SJSA1 (cell line): Measurements from ENCODE around the gene MORN5. TPM values are rescaled to one million over a fixed set of nuclear protein-coding genes. Genes with fewer than 3 reads are reported as not detected.

Experiments
- DNase-seq, 2 experiments: peaks; one replicate each; pipeline ENCODE4 v3.0.0-alpha.2; 2015 to 2020; ENCODE audit warnings: low spot score in 2 of 2, low read depth in 1 of 2
- H3K27ac ChIP-seq: fragments of 250-450 bp; sonication (Bioruptor Pico); 2 replicates; pipeline ENCODE4 v1.5.1; 2020; ENCODE audit warnings: mild to moderate bottlenecking, moderate library complexity
- H3K27me3 ChIP-seq: fragments of 250-450 bp; sonication (Bioruptor Pico); replicated peaks from 2 replicates; pipeline ENCODE4 v1.5.1; 2020; ENCODE audit warnings: mild to moderate bottlenecking, moderate library complexity
- H3K36me3 ChIP-seq: fragments of 250-450 bp; sonication (Bioruptor Pico); 2 replicates; pipeline ENCODE4 v1.5.1; 2020; ENCODE audit warnings: mild to moderate bottlenecking
- H3K4me1 ChIP-seq: fragments of 250-450 bp; sonication (Bioruptor Pico); replicated peaks from 2 replicates; pipeline ENCODE4 v1.6.1; 2021; ENCODE audit warnings: mild to moderate bottlenecking
- H3K4me3 ChIP-seq: fragments of 250-450 bp; sonication (Bioruptor Pico); 2 replicates; pipeline ENCODE4 v1.5.1; 2020; ENCODE audit warnings: mild to moderate bottlenecking
- H3K9me3 ChIP-seq: fragments of 250-450 bp; sonication (Bioruptor Pico); replicated peaks from 2 replicates; pipeline ENCODE4 v1.5.1; 2020; ENCODE audit warnings: mild to moderate bottlenecking
- total RNA-seq: library from RNA; depleted of rRNA; stranded (reverse); fragments of >200 nt; shearing (Covaris generic); gene quantifications from 2 replicates; pipeline ENCODE4 v1.2.3, GENCODE V29; 2014

The MORN5 gene
- total RNA-seq, 1 experiment from 2014 or later: not detected

DNA sequence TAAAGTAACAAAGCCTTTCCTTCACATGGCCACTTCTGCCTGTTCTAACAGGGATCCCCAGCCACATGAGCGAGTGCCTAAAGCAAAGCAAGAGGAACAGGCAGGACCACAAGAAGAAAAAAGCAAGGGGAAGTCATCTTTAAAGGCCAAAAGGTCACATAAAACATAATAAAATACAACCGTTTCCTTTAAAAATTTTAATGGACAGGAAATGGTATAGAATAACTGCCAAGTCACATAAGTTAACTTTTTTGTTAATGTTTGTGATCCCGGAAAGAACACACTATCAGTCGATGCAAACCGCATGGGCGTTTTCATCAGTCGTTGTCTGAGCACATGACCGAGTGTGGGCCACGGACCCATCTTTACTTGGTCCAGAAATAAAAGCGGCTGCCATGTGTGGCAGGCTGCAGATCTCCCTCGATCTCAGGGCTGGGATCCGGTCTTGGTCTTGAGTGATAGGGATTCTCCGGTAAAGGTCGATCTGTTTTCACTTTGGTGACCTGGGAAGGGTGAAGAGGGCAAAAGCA, 15.8 kb upstream of the MORN5 start:
- Histone ChIP-seq H3K27me3 (no peaks in the 10 kb centered on the region), H3K4me3 (no peak overlapping the region), H3K9me3 (no peaks in the 10 kb centered on the region), H3K4me1 (0 out of 2 replicates have a peak, but pooled peaks cover 3% of the 10 kb centered on the region), H3K27ac (no peak overlapping the region), H3K36me3 (peaks cover 29% of the 10 kb centered on the region)
- DNase-seq: no peak

GRCh38 chr9:122144836-122145591, 14.7 kb upstream of the MORN5 start:
- H3K4me1 ChIP-seq: no peaks in the 10 kb centered on the region
- no peak overlapping the region for H3K27ac ChIP-seq
- peaks cover 29% of the 10 kb centered on the region for H3K36me3 ChIP-seq
- no peaks in the 10 kb centered on the region for H3K27me3 ChIP-seq
- no peak for DNase-seq
- no peaks in the 10 kb centered on the region for H3K9me3 ChIP-seq
- no peak overlapping the region for H3K4me3 ChIP-seq

DNA sequence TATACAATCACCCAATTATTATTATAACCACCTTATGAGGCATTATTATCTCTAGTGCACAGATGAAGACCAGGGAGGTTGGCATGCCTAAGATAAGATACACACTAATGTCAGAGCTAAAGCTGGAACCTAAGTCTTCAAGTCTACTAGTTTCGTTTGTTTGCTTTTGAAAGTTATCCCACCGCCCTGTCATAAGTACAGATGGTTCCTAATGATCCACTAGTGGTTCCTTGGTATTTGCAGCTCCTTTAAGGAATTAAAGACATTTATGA, 14.2 kb upstream of the MORN5 start:
- Histone ChIP-seq H3K4me1 (no peaks in the 10 kb centered on the region), H3K27ac (no peak overlapping the region), H3K27me3 (no peaks in the 10 kb centered on the region), H3K36me3 (peaks cover 29% of the 10 kb centered on the region), H3K9me3 (no peaks in the 10 kb centered on the region), H3K4me3 (no peak overlapping the region)
- no peak for DNase-seq

DNA sequence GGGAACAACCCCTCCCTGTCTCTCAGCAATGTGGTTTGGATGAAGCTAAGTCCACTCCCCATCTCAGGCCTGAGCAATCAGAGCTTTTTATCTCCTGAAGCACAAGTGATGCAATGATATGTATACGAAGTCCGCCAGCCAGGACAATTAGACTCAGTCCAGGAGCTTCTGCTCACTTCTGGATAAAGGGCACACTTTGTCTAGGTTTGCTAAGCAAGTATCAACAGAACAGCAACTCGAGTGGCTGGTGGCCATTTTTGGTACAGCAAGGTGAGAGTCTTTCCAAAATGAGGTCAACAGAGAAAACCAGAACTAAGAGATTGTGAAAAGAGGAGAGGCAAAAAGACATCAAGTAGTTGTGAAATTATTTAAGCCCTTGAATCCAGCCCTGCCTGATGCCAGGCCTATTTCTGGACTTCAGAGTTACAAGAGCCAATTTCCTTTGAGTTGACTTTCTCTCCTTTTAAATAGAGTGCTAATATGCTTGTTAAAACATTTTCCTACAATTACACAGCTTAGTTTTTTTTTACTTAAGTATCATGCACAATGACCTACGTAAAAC, 8.4 kb upstream of the MORN5 start:
- no peaks in the 10 kb centered on the region for H3K9me3 ChIP-seq
- no peak overlapping the region for H3K4me3 ChIP-seq
- H3K36me3 ChIP-seq: peaks cover 15% of the 10 kb centered on the region
- no peak overlapping the region for H3K27ac ChIP-seq
- no peaks in the 10 kb centered on the region for H3K27me3 ChIP-seq
- DNase-seq: no peak
- no peaks in the 10 kb centered on the region for H3K4me1 ChIP-seq

DNA sequence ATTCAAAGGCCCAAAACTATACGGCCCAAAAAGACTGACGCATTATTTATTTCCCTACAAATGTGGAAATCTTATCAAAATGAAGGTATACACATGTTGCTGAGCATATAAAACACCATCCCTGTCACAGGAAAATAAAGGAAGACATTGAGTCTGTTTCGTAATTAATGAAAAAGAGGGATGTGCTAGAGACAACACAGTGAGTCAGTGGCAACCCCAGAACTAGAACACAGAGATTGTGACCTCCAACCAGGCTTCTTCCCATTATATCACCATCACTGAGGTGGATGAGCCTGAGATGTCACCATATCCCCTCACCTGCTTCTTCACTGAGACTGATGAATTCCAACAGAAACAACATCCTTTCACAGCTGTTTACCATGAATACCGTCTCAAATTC, 3.9 kb upstream of the MORN5 start:
- no peak for DNase-seq

GRCh38 chr9:122158202-122158601, 1.5 kb upstream of the MORN5 start:
- DNase-seq: peak in 1 of 2 experiments; percentile 49
- H3K27me3 ChIP-seq: no peaks in the 10 kb centered on the region
- H3K27ac ChIP-seq: no peak overlapping the region
- no peak overlapping the region for H3K4me3 ChIP-seq
- no peaks in the 10 kb centered on the region for H3K9me3 ChIP-seq
- H3K4me1 ChIP-seq: no peaks in the 10 kb centered on the region
- 0 out of 2 replicates have a peak, but pooled peaks cover 6% of the 10 kb centered on the region for H3K36me3 ChIP-seq

More for the DNA sequence above, 3.9 kb upstream of the MORN5 start:
- H3K36me3 ChIP-seq: peaks cover 8% of the 10 kb centered on the region; the same call in 1 of the 2 replicates
- no peaks in the 10 kb centered on the region for H3K4me1 ChIP-seq
- no peaks in the 10 kb centered on the region for H3K9me3 ChIP-seq
- H3K27me3 ChIP-seq: no peaks in the 10 kb centered on the region
- no peak overlapping the region for H3K27ac ChIP-seq
- no peak overlapping the region for H3K4me3 ChIP-seq

DNA sequence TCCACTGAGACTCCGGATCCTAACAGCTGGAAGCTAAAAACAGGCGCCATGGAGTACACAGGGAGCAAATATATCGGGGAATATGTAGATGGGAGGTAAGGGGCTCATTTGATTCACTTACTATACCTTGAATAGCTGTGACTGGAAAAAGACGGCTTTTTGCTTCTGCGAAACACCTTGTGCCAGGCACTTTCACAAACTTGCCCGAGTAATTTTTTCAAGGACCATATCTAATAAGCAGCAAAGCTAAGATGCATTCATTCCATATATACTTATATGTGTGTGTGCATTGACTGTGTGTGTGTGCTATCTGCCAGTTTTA, 178 bp downstream of the MORN5 start:
- H3K4me1 ChIP-seq: no peaks in the 10 kb centered on the region
- 0 out of 2 replicates have a peak, but pooled peaks cover 3% of the 10 kb centered on the region for H3K36me3 ChIP-seq
- no peaks in the 10 kb centered on the region for H3K9me3 ChIP-seq
- H3K4me3 ChIP-seq: peak overlapping the region; percentile 75
- no peak overlapping the region for H3K27ac ChIP-seq
- 0 out of 2 replicates have a peak, but pooled peaks cover under 1% of the 10 kb centered on the region for H3K27me3 ChIP-seq
- no peak for DNase-seq

DNA sequence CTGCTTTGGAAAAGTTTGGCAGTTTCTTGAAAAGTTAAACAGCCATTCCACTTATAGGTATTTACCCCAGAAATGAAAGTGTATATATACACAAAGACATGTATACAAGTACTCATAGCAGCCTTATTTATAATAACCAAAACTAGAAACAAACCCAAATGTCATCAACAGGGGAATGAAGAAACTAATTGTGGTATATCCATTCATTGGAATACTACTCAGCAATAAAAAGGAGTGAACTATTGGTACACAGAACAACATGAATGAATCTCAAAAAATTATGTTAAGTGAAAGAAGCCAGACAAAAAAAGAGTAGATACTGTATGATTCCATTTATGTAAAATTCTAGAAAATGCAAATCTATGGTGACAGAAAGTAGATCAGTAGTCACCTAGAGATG, 2.7 kb downstream of the MORN5 start:
- no peak overlapping the region for H3K4me3 ChIP-seq
- H3K36me3 ChIP-seq: 0 out of 2 replicates have a peak, but pooled peaks cover 3% of the 10 kb centered on the region
- H3K27ac ChIP-seq: no peak overlapping the region
- no peaks in the 10 kb centered on the region for H3K4me1 ChIP-seq
- DNase-seq: no peak
- H3K9me3 ChIP-seq: no peaks in the 10 kb centered on the region
- 0 out of 2 replicates have a peak, but pooled peaks cover 2% of the 10 kb centered on the region for H3K27me3 ChIP-seq

DNA sequence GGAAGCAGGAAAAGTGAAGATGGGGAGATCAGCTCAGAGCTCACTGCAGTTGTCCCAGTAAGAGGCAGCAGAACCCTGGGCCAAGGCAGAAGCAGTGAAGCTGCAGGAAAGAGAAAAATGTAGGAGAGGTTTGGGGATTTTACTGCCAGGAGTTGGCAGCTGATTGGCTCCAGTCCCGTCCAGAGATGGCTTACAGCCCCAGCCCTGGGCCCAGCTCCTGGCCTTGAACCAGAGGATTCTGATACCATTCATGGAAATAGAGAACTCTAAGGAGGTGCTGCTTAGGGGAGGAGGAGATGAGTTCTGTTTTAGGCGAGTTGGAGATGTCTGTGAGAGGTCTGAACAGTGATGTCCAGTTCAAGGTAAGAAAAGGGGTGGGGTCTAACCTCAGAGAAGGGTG, 4.6 kb downstream of the MORN5 start:
- 0 out of 2 replicates have a peak, but pooled peaks cover 2% of the 10 kb centered on the region for H3K36me3 ChIP-seq
- H3K9me3 ChIP-seq: no peaks in the 10 kb centered on the region
- 0 out of 2 replicates have a peak, but pooled peaks cover 2% of the 10 kb centered on the region for H3K27me3 ChIP-seq
- no peak for DNase-seq
- H3K4me3 ChIP-seq: no peak overlapping the region
- H3K27ac ChIP-seq: no peak overlapping the region
- H3K4me1 ChIP-seq: no peaks in the 10 kb centered on the region

DNA sequence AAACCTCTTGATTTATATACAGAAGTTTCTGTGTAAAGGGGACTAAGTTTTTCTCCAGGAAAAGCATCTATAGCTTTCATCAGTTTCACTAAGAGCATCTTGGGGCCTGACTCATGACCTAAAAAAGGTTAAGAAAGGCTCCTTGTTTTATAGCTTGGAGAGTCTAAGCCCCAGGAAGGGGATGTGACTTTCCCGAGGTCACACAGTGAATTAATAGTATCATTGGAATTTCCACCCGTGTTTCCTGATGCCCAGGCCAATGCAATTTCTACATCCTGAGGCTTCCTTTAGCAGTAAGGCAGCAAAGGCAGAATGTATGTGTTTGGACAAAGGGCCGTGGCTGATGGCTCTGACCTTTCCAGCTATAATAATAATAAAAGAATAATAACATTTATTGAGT, 8.6 kb downstream of the MORN5 start:
- Histone ChIP-seq H3K36me3 (no peaks in the 10 kb centered on the region), H3K4me1 (no peaks in the 10 kb centered on the region), H3K9me3 (no peaks in the 10 kb centered on the region), H3K27ac (no peak overlapping the region), H3K4me3 (no peak overlapping the region), H3K27me3 (0 out of 2 replicates have a peak, but pooled peaks cover 2% of the 10 kb centered on the region)
- no peak for DNase-seq

DNA sequence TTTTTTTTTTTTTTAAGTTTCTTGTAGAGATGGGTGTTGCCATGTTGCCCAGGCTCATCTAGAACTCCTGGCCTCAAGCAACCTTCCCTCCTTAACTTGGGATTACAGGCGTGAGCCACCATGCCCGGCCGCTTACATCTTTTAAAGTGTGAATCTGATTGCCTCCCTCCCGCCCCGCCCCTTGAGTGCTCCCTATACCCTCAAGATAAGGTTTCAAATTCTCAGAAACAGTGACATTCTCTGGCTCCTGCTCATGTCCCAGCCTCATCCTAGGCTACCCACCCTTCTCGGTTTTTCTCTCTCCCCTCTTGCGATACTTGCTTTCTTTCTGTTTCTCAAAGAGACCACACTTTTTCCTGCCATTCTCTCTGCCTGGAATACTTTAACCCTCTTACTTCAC, 12.4 kb downstream of the MORN5 start:
- Histone ChIP-seq H3K27me3 (no peaks in the 10 kb centered on the region), H3K27ac (no peak overlapping the region), H3K4me3 (no peak overlapping the region), H3K9me3 (no peaks in the 10 kb centered on the region), H3K4me1 (no peaks in the 10 kb centered on the region), H3K36me3 (no peaks in the 10 kb centered on the region)
- no peak for DNase-seq

DNA sequence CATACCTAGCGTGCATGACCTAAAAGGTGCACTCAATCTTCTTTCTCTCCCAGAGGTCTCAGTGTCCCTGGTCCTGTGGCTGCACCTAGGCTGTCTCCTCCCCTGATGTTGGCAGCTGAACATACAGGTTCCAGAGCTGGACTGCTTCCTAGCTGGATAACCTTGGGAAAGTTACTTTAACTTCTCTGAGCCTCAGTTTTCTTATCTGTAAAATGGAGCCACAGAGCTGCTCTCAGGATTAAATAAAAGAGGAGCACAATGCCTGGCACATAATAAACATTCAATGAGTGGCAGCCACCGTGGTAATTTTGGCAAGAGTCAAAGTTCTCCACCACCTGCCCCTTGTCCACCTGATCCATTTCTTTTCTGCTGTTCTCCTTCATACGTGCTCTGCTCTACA, 14.0 kb downstream of the MORN5 start:
- no peak for DNase-seq
- no peaks in the 10 kb centered on the region for H3K9me3 ChIP-seq
- no peak overlapping the region for H3K4me3 ChIP-seq
- H3K36me3 ChIP-seq: no peaks in the 10 kb centered on the region
- H3K4me1 ChIP-seq: no peaks in the 10 kb centered on the region; the same call in none of the 2 replicates
- H3K27ac ChIP-seq: no peak overlapping the region
- H3K27me3 ChIP-seq: no peaks in the 10 kb centered on the region

GRCh38 chr9:122176916-122177315, 17.2 kb downstream of the MORN5 start:
- Histone ChIP-seq H3K27ac (no peak overlapping the region), H3K9me3 (no peaks in the 10 kb centered on the region), H3K27me3 (no peaks in the 10 kb centered on the region), H3K4me3 (no peak overlapping the region), H3K36me3 (no peaks in the 10 kb centered on the region), H3K4me1 (peaks cover 23% of the 10 kb centered on the region)
- no peak for DNase-seq

- Histone ChIP-seq H3K27me3 (no peaks in the 10 kb centered on the region), H3K27ac (no peak overlapping the region), H3K4me3 (no peak overlapping the region), H3K36me3 (no peaks in the 10 kb centered on the region), H3K4me1 (peaks cover 23% of the 10 kb centered on the region), H3K9me3 (no peaks in the 10 kb centered on the region)
- no peak for DNase-seq
These were observed 19.5 kb downstream of the MORN5 start for GRCh38 chr9:122179054-122179689.
